AG09319 (cell line): Measurements from ENCODE around the gene RLIM.

Source experiments
- DNase-seq: peaks from one replicate; pipeline ENCODE4 v3.0.0-alpha.2; 2010; ENCODE audit warnings: low read depth; ENCODE audit errors: extremely low read depth
- TF ChIP-seq, protein P1 (sequence below): IDR thresholded peaks from 2 replicates; pipeline ENCODE4 v1.5.1; 2011; ENCODE audit warnings: low read depth, mild to moderate bottlenecking, inconsistent platforms, low read length, moderate library complexity

Gene RLIM

DNA sequence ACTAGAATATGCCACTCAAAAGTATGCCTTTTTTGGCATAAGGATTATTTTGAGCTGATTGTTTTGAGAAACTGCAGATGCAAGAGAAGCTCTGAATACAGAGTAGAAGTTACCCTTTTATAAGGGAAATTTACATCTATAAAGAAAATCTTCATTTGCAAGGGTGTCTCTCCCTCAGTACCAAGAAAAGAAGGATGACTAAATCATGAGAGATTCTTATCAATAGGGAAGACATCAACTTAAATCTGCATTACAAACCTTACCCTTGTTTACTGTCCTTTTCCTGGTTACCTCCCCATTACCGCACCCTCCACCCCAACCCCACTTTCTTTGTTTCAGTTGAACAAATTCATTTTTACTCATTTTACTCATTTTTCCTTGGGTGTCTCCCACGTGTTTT lies 62.5 kb downstream of the RLIM start:
- TF ChIP-seq, protein P1, sequence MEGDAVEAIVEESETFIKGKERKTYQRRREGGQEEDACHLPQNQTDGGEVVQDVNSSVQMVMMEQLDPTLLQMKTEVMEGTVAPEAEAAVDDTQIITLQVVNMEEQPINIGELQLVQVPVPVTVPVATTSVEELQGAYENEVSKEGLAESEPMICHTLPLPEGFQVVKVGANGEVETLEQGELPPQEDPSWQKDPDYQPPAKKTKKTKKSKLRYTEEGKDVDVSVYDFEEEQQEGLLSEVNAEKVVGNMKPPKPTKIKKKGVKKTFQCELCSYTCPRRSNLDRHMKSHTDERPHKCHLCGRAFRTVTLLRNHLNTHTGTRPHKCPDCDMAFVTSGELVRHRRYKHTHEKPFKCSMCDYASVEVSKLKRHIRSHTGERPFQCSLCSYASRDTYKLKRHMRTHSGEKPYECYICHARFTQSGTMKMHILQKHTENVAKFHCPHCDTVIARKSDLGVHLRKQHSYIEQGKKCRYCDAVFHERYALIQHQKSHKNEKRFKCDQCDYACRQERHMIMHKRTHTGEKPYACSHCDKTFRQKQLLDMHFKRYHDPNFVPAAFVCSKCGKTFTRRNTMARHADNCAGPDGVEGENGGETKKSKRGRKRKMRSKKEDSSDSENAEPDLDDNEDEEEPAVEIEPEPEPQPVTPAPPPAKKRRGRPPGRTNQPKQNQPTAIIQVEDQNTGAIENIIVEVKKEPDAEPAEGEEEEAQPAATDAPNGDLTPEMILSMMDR = no peak
- no peak for DNase-seq

DNA sequence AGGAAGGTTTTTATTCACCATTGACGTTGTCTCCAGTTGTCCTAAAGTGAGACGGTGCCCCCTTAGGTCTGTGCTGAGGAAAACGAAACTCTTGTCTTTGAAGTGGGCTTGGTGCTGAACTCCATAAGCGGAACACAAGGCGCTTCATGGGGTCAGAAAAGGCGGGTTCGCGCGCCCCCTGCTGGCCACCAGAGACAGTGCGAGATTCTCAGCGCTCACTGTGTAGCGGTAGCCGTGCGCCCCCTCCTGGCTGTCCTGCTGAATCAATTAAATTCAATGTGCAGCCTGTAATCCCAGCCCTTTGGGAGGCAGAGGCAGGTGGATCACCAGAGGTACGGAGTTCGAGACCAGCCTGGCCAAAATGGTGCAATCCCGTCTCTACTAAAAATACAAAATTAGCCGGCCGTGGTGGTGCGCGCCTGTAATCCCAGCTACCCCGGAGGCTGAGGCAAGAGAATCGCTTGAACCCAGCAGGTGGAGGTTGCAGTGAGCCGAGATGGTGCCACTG lies 64.1 kb downstream of the RLIM start:
- TF ChIP-seq, protein P1 = peak; percentile 90
- DNase-seq = peak; percentile 39

DNA sequence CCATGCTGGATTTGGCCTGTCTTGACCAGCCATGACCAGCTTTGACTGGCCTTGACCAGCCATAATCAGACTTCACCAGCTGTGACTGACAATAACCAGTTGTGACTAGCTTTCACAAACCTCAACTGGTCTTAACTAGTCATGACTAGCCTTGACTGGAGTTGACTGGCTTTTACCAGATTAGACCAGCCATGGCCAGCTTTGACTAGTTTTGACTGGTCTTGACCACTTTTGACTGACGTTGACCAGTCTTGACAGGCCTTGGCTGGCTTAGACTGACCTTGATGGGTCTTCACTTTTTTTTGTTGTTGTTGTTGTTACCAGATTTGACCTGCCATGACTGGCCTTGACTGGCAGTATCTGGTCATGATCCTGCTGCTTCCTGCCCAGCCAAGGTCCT lies 67.4 kb downstream of the RLIM start:
- DNase-seq = no peak
- TF ChIP-seq, protein P1 = no peak

DNA sequence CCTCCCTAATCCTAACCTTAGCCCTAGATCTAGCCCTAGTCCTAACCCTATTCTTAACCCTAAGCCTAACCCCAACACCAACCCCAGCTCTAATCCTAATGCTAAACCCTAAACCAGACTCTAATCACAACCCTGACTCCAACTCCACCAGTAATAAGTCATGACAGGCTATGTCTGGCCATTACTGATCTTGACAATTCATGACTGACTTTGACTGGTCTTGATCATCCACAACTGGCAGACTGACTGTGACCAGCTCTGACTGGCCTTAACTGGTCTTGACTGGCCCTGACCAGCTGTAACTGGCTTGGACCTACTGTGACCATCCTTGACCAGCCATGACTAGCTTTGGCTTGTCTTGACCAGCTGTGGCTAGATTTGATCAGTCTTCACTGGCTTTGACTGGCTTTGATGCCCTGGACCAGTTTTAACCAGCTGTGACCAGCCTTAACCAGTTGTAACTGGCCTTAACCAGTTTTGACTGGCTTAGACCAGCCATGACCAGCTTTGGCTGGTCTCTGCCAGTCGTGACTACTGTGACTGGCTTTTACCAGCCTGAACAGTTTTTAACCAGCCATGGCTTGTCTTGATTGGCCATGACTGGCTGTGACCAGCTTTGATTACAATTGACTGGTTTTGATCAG lies 68.4 kb downstream of the RLIM start:
- no peak for DNase-seq
- TF ChIP-seq, protein P1 = no peak

DNA sequence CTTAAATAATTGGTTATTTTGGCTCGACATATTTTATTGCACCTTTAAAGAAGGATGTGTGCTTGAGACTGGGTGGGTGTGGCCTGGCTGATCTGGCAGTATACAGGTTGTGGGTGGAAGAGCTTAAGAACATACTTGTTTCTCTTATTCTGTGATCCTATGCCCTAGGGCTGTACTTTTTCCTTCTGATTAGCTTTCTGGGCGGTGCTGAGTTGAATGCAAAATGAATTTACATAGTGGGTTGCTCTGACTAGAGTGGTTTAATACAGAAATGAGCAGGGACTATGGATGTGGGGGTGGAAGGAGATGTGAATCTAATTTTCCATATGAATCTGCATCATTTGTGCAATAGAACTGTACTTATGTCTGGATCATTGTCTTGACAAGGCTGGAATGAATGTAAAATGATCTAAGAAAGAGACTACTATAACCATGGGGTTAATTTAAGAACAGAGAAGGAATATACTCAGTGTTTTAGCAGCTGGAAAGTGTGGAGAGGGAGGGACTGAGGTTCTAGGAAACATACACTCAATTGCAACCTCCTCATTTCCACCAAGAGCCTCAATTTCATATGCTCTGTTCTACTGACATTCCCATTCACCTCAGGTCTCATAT lies 73.7 kb downstream of the RLIM start:
- TF ChIP-seq, protein P1 = no peak
- no peak for DNase-seq

DNA sequence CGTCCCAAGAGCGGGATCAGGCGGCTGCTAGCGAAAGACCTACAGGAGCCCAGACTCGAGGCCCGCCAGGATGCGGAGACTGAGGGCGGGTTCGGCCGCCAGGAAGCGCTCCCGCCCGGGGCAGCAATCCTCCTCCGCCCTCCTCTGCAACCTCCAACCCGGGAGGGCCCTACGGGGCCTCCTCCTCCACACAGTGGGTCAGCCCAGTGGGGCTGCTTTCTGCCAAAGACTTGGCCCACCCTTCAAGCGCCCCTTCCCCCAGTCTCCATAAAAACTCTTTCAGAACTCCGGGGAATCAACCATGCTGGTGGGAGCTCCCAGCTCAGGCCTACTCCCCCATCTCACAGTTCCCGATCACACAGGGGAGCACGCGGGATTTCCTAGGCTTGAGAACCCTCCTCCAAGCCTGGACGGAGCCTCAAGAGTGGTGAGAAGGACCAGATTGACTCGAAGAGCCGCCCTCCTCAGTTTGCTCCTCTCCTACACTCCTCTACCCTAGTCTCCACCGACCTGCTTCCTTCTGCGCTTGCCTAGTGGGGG lies 77.5 kb downstream of the RLIM start:
- TF ChIP-seq, protein P1 = no peak; the same call in 1 of the 2 replicates
- no peak for DNase-seq

DNA sequence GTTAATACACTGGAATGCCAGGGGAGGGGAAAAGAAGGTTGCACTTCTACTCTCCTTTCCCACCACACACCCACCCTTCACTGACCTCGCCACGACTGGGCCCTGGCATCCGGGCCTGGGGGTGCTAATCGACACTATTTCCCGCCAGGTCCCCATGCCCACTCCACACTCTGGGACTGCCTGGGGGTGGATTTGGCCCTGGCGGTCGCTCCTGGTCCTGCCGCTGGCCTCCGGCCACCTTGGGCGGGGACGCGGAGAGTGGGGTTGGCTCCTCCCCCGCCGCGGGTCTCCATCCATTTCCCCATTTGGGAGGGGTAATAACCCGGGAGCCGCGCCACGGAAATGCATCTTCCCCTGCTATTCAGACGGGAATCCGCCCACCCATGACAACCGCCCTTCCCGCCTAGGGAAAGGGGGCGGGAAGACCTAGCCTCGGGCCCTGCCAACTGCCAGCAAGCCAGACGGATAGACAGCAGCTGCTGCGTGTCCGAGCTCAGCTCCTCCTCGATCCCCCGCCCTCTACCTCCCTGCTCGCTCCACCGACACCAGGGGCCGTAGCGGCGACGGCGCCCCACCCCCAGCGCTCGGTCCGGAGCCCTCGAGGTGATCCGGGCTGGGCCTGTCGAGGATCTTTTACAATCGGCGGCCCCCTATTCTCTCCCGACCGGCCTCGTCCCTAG lies 78.1 kb downstream of the RLIM start:
- TF ChIP-seq, protein P1 = peak; percentile 30
- DNase-seq = peak; percentile 49
